SK-N-MC (cell line): Measurements from ENCODE around the gene WDR70.

ENCODE experiments used
- EZH2 ChIP-seq: fragments of 200-600 bp; sonication (generic); IDR thresholded peaks from one replicate; pipeline ENCODE4 v1.6.1; 2017; ENCODE audit warnings: antibody characterized with exemption
- FOXP2 ChIP-seq: optimal IDR thresholded peaks from 2 replicates; pipeline ENCODE3; 2011; ENCODE audit warnings: mild to moderate bottlenecking, moderate library complexity; ENCODE audit not compliant: insufficient read depth; ENCODE audit errors: extremely low read length, control extremely low read depth
- POLR2AphosphoS5 ChIP-seq: IDR thresholded peaks from 2 replicates; pipeline ENCODE4 v1.6.1; 2012; ENCODE audit warnings: mild to moderate bottlenecking, low read depth, low read length, borderline replicate concordance

DNA sequence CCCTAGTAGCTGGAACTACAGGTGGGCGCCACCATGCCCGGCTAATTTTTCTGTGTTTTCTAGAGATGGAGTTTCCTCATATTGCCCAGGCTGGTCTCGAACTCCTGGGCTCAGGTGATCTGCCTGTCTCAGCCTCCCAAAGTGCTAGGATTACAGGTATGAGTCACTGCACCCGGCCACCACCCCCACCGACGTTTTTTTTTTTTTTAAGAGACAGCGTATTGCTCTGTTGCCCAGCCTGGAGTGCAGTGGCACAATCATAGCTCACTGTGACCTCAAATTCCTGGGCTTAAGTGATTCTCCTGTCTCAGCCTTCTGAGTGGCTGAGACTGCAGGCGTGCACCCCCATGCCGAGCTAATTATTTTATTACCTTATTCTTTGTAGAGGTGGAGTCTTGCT is 38.2 kb downstream of the WDR70 start:
- no peak for TF ChIP-seq POLR2AphosphoS5
- TF ChIP-seq EZH2, result no peak
- no peak for TF ChIP-seq FOXP2
